Posterior cingulate gyrus (tissue), 11 donors: Measurements from ENCODE around the gene RAB6A.

Experiments
- DNase-seq, 10 donors: peaks; one replicate each; pipeline versions ENCODE4 v3.0.0 to v3.0.0-alpha.2; 2020 to 2021; ENCODE audit warnings: mixed read lengths in 3 of 10
- intact Hi-C: fragments of 100-400 bp; cut with DNase I; formaldehyde crosslinking; loops from one replicate; pipeline ENCODE4 v1.15.1; 2023

Gene RAB6A

GRCh38 chr11:73641668-73642067 lies 119.2 kb downstream of the RAB6A start:
- intact Hi-C loops: no loop called here
- no peak for DNase-seq

GRCh38 chr11:73640592-73640991 lies 120.3 kb downstream of the RAB6A start:
- intact Hi-C loops: no loop called here
- no peak for DNase-seq

DNA sequence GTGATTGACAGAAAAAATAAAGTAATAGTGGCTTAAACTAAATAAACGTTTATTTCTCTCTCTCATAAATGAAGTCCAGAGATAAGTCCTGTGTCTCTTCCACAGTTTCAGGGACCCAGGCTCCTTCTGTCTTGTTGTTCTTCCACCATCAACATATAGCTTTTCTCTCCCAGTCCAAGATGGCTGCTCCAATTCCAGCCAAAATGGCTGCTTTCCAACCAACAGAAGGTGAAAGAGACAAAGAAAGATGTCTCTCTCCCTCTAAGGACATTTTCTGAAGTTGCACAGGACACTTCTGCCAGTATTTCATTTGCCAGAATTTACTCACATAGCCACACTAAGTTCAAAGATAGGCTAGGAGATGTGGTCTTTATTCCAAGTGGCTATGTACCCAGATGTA lies 123.9 kb downstream of the RAB6A start:
- no peak for DNase-seq
- intact Hi-C loops: no loop called here

- intact Hi-C loops: no loop called here
- DNase-seq: no peak
These were observed 124.6 kb downstream of the RAB6A start for GRCh38 chr11:73636249-73636648.

DNA sequence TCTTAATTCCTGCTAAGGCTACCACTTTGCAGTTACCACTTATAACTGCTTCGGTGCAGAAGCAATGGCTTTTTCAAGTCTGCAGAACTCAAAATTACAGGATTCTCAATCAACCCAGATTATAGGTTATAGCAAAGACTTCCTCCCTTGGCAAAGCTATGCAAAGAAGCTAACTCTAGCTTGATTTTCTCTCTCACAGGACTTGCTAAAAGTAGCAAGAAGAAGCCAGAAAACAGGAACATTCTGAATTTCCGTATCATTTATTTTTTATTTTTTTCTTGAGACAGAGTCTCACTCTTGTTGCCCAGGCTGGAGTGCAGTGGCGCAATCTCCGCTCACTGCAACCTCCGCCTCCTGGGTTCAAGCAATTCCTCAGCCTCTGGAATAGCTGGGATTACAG lies 125.2 kb downstream of the RAB6A start:
- intact Hi-C loops: no loop called here
- DNase-seq: peak in 1 of 10 donors; percentile 13

- no peak for DNase-seq
- intact Hi-C loops: no loop called here
These were observed 126.9 kb downstream of the RAB6A start for GRCh38 chr11:73633999-73634398.

DNA sequence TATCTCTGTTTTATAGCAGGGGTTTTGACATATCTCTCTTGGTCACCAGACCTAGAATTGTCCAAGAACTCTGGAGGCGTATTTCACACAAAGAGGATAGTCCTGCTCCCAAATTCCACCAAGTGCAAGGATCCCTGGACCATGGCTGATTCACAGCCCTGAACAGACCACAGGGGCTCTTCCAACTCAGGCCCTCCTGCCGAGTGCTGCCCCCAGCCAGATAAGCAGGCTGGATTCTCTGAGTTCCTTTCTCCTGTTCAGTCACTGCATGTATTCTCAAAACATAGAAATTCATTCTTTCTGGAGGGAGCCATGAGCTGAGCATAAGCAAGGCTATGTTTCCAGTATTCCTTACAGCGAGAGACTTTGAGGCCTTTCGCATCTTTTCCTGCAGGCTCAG lies 127.9 kb downstream of the RAB6A start:
- peak in 1 of 10 donors; percentile 22 for DNase-seq
- intact Hi-C loops: no loop called here

GRCh38 chr11:73629907-73630306 lies 131.0 kb downstream of the RAB6A start:
- DNase-seq: peak in 1 of 10 donors; percentile 20
- intact Hi-C loops: loop anchor here (5.0 to 10.0 kb wide), 2 partner anchors 225 to 302 kb away; no protein-coding TSS in a partner anchor

DNA sequence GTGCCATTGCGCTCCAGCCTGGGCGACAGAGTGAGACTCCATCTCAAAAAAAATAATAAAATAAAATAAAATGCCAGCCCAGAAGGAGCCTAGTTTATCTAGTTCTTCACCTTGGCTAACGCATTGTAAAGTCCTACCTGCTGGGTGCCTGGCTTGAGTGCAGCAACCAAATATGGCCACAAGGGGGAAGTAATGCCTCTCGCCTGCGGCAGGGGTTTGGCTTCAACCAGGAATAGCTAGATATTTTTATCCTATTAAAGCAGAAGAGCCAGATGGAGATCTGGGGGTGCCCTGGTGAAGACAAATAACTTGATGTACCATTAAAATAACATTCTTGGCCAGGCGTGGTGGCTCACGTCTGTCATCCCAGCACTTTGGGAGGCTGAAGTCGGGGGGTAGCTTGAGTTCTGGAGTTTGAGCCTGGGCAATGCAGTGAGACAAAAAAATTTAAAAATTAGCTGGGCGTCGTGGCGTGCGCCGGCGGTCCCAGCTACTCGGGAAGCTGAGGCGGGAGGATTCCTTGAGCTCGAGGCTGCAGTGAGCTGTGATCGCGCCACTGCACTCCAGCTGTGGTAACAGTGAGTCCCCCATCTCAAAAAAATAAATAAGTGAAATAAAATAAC lies 135.1 kb downstream of the RAB6A start:
- intact Hi-C loops: loop anchor here (1.0 to 10.0 kb wide), 3 partner anchors 35 to 306 kb away; no protein-coding TSS in a partner anchor
- DNase-seq: peak; percentile 61 to 96 (median 82)
